Measurements from ENCODE around the gene TAPBP. TPM values are rescaled to one million over a fixed set of nuclear protein-coding genes. Genes with fewer than 3 reads are reported as not detected.
A peak's percentile ranks its signal among the peaks of the same experiment; 100 is the strongest.

Gene TAPBP
- total and polyA plus RNA-seq, 9 of the 15 experiments (the other 6 are each of a cell fraction or from before 2014, with no cell fraction given), result 5.6 to 74.0 (median 22.3) TPM

DNA sequence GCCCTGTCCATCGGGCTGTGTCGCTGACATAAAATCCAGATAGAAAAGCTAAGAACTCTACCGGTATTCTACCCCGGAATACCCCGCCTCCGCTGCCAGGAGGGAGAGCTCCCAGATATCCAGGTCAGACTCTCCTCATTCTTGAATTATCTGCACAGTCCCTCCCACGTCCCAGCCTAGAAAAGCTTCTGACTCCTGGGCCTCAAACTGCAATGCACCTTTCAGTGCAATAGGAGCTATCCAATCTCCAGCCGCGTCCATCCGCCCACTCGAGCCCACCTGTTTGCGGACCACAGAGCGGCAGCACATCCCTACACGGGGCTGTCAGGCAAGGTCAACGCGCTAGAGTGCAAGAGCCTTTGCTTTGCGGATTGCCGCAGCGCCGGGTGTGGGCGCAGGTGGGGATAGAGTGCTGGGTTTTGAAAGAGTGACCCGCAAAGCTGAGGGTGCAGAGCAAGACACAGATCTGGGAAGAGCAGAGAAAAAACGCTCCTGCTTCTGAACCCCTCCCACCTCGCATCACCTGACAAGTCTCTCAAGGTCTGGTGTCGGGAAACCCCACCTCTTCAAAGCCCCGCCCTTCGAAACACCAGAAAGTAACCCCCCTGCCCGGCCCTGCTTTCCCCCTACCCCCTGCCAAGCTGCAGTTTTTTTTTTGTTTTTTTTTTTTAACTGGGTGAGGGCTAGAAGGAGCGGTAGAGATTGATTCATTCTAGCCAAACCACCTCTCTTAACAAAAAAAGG, 1.3 kb downstream of the TAPBP start:
- intact Hi-C loops (cut with micrococcal nuclease) (loop anchor here (1.0 to 2.0 kb wide), 2 partner anchors 13 to 112 kb away; partner anchors contain the start of genes RXRB and SLC39A7), in situ Hi-C loops (cut with MboI) (no loop called here)
- DNase-seq (ENCODE audit: extremely low read depth in 1 of 4, low spot score in 3 of 4) (peak; percentile 67 to 91 (median 76)), FAIRE-seq (peak; percentile 75), ATAC-seq (peak; percentile 64)
- H3K27me3 ChIP-seq (ENCODE audit: control insufficient read depth in 2 of 2, insufficient read depth in 2 of 2, low read length in 2 of 2), result no peaks in the 10 kb centered on the region
- H3K4me3 ChIP-seq, result peak overlapping the region; percentile 68
- POLR2A ChIA-PET, result interaction anchor here (0.6 to 3.9 kb wide), 10 partner anchors 8 to 107 kb away, joined by 3 to 36 read pairs (median 5); partner anchors contain the start of genes B3GALT4, PFDN6, RGL2 and RPS18
- no TSS peak for BruUV-seq (replicated peaks)
- peak overlapping the region; percentile 90 for H3K27ac ChIP-seq (ENCODE audit: extremely low read depth, low read depth, low read length)
- peaks cover 7% of the 10 kb centered on the region; the same call in 1 of the 2 replicates for H4K20me1 ChIP-seq (replicated peaks; ENCODE audit: control insufficient read depth, insufficient read depth, low read length)
- peaks cover 41% of the 10 kb centered on the region for H3K79me2 ChIP-seq (ENCODE audit: control insufficient read depth, insufficient read depth, low read length)
- no peaks in the 10 kb centered on the region for H3K9me3 ChIP-seq (replicated peaks; ENCODE audit: control insufficient read depth, insufficient read depth, low read depth, low read length)
- 6% methylated on average over 29 of the region's 29 CpGs for WGBS (ENCODE audit: insufficient coverage, low coverage, missing lambda C conversion rate)
- H3K36me3 ChIP-seq (ENCODE audit: control insufficient read depth, insufficient read depth, low read length), result peaks cover 31% of the 10 kb centered on the region; the same call in 1 of the 3 replicates
- H3K9me1 ChIP-seq (ENCODE audit: control insufficient read depth, insufficient read depth, low read length), result no peaks in the 10 kb centered on the region
- H2AFZ ChIP-seq (ENCODE audit: low read depth, low read length), result peak overlapping the region; percentile 86
- CTCF ChIA-PET (ENCODE audit: low intra/inter-chr PET ratio), result interaction anchor here (0.6 kb wide), 1 partner anchor 452 kb away, joined by 3 read pairs; no protein-coding TSS in a partner anchor
- H3K4me2 ChIP-seq (ENCODE audit: insufficient read depth, low read length), result peak overlapping the region; percentile 95
- H3K9ac ChIP-seq (ENCODE audit: insufficient read depth in 1 of 2, low read depth in 2 of 2, low read length in 2 of 2), result peak overlapping the region; percentile 84 to 99
- H3K4me1 ChIP-seq (replicated peaks in 1 of 2; ENCODE audit: control insufficient read depth in 2 of 2, insufficient read depth in 2 of 2, low read length in 2 of 2), result peaks cover 27 to 46% of the 10 kb centered on the region in 2 experiments
- peak; percentile 30; the same call in 1 of the 2 replicates for TF ChIP-seq CBFA2T2 (conservative IDR thresholded peaks at IDR 0.05)
- TF ChIP-seq, protein P1, sequence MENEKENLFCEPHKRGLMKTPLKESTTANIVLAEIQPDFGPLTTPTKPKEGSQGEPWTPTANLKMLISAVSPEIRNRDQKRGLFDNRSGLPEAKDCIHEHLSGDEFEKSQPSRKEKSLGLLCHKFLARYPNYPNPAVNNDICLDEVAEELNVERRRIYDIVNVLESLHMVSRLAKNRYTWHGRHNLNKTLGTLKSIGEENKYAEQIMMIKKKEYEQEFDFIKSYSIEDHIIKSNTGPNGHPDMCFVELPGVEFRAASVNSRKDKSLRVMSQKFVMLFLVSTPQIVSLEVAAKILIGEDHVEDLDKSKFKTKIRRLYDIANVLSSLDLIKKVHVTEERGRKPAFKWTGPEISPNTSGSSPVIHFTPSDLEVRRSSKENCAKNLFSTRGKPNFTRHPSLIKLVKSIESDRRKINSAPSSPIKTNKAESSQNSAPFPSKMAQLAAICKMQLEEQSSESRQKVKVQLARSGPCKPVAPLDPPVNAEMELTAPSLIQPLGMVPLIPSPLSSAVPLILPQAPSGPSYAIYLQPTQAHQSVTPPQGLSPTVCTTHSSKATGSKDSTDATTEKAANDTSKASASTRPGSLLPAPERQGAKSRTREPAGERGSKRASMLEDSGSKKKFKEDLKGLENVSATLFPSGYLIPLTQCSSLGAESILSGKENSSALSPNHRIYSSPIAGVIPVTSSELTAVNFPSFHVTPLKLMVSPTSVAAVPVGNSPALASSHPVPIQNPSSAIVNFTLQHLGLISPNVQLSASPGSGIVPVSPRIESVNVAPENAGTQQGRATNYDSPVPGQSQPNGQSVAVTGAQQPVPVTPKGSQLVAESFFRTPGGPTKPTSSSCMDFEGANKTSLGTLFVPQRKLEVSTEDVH (IDR thresholded peaks at IDR 0.05; ENCODE audit: low read depth, partially characterized antibody), result no peak
- TF ChIP-seq SIRT6 (IDR thresholded peaks at IDR 0.05; ENCODE audit: low read depth, low read length), result no peak
- no peak for TF ChIP-seq ZNF830 (CRISPR knock-in tag; IDR thresholded peaks at IDR 0.05)
- TF ChIP-seq, protein P2, sequence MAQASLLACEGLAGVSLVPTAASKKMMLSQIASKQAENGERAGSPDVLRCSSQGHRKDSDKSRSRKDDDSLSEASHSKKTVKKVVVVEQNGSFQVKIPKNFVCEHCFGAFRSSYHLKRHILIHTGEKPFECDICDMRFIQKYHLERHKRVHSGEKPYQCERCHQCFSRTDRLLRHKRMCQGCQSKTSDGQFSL (CRISPR knock-in tag; IDR thresholded peaks at IDR 0.05), result no peak
- TF ChIP-seq, protein P2 (tag; IDR thresholded peaks at IDR 0.05), result no peak
- no peak for TF ChIP-seq MLLT1 (IDR thresholded peaks at IDR 0.05)
- peak; percentile 68 for TF ChIP-seq ZNF384 (IDR thresholded peaks at IDR 0.05; ENCODE audit: low read depth, low read length)
- no peak for TF ChIP-seq ELF4 (CRISPR knock-in tag; IDR thresholded peaks at IDR 0.05)
- peak in 1 of 2 experiments; percentile 53; a peak in 3 of 4 replicates for TF ChIP-seq SIN3A (IDR thresholded peaks at IDR 0.05; ENCODE audit: borderline replicate concordance in 2 of 2, control insufficient read depth in 1 of 2, low read depth in 2 of 2, low read length in 2 of 2)
- TF ChIP-seq RAD21 (CRISPR knock-in tag; conservative IDR thresholded peaks at IDR 0.05 in 1 of 2, IDR thresholded peaks at IDR 0.05 in 1 of 2), result peak in 1 of 2 experiments; percentile 33; a peak in 1 of 4 replicates
- peak in 1 of 2 experiments; percentile 26; a peak in 1 of 4 replicates for TF ChIP-seq NRF1 (conservative IDR thresholded peaks at IDR 0.05 in 1 of 2, IDR thresholded peaks at IDR 0.05 in 1 of 2)

Data from K562 (cell line).